RWPE2 (cell line): ENCODE results near the gene DRAP1.

Experiments
- ATAC-seq: fragments of 200-7000 bp; cut with Tn5 transposase; 3 replicates; pipeline ENCODE4 v1.9.1; 2021; ENCODE audit warnings: low read depth
- DNase-seq: peaks from one replicate; pipeline ENCODE4 v3.0.0-alpha.2; 2020; ENCODE audit warnings: low spot score
- H3K27ac ChIP-seq: fragments of 450-650 bp; 2 replicates; pipeline ENCODE4 v1.5.1; 2017; ENCODE audit warnings: mild to moderate bottlenecking; ENCODE audit not compliant: poor library complexity, severe bottlenecking
- H3K27me3 ChIP-seq: fragments of 250-450 bp; sonication (Bioruptor Pico); 2 replicates; pipeline ENCODE4 v1.5.1; 2021; ENCODE audit warnings: mild to moderate bottlenecking, moderate library complexity; ENCODE audit not compliant: insufficient read depth, poor library complexity, severe bottlenecking
- H3K36me3 ChIP-seq: fragments of 250-450 bp; sonication (Bioruptor Pico); 2 replicates; pipeline ENCODE4 v1.5.1; 2020; ENCODE audit warnings: low read depth, mild to moderate bottlenecking, moderate library complexity
- H3K4me1 ChIP-seq: fragments of 250-450 bp; sonication (Bioruptor Pico); 2 replicates; pipeline ENCODE4 v1.5.1; 2021; ENCODE audit warnings: mild to moderate bottlenecking, moderate library complexity; ENCODE audit not compliant: insufficient read depth, poor library complexity, severe bottlenecking
- H3K4me3 ChIP-seq: fragments of 250-450 bp; sonication (Bioruptor Pico); 2 replicates; pipeline ENCODE4 v1.5.1; 2021; ENCODE audit warnings: mild to moderate bottlenecking, moderate library complexity; ENCODE audit not compliant: severe bottlenecking
- H3K9me3 ChIP-seq: fragments of 250-450 bp; sonication (Bioruptor Pico); 2 replicates; pipeline ENCODE4 v1.5.1; 2021; ENCODE audit warnings: mild to moderate bottlenecking, moderate library complexity; ENCODE audit not compliant: severe bottlenecking
- CTCF ChIP-seq: fragments of 450-650 bp; IDR thresholded peaks from one replicate; pipeline ENCODE4 v1.5.1; 2017; ENCODE audit warnings: mild to moderate bottlenecking, moderate library complexity; ENCODE audit not compliant: poor library complexity, severe bottlenecking

Gene DRAP1

DNA sequence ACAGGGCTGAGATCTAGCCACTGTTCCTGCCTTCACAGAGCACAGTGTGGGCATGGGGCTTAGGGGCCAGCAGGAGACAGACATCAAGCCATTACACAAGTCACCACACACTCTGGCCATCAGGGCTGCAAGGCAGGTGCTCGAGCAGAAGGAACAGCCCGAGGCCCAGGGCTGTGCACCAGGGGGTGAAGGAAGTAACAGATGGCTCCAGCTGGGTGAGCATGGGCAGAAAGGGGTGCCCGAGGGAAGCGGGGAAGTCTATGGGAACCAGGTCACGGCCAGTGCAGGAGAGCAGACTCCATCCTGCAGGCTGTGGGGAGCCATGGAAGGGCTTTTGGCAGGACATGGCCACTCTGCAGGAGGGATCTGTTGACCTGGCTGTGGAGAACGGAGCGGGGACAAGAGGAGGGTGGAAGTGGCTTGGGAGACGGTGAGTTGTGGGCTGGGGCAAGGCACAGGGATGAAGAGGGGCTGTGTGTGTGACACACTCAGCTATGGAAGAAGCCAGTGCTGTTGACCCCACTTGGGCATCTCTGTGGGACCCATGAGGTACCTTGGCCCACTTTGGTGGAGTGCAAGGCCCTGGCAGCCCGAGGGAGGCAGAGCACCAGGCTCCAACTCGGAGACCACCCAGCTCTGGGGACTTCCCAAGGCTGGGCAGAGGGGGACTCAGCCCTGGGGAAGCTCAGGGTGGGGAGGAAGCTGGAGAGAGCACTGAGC lies 4.0 kb upstream of the DRAP1 start:
- ATAC-seq (peak; percentile 0; the same call in 1 of the 3 replicates), DNase-seq (no peak)
- no peaks in the 10 kb centered on the region for H3K27me3 ChIP-seq
- no peaks in the 10 kb centered on the region for H3K9me3 ChIP-seq
- no peak overlapping the region for H3K4me3 ChIP-seq
- H3K4me1 ChIP-seq: peaks cover 68% of the 10 kb centered on the region
- TF ChIP-seq CTCF: no peak
- H3K36me3 ChIP-seq: peaks cover 19% of the 10 kb centered on the region; the same call in 1 of the 2 replicates
- peak overlapping the region; percentile 98 for H3K27ac ChIP-seq

DNA sequence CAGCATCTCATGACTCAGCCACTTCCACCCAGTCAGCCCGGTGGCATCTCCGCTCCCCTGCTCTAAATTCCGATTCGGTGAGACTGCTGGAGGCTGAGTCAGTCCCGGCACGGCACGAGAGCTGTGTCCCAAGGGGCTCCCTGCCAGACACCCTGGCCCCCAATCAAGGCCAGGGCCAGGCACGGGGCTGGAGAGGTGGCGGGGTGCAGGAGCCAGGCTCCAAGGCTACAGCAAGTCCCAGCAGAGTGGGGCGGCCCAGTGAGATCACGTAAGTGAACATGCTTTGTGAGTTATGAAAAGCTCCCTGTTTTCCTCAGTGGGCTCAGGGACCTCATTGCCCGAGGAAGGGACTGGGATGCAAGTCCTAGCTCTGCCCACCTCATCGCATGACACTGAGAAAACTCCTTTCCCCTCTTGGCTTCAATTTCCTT lies 3.4 kb upstream of the DRAP1 start:
- peak; percentile 71 for ATAC-seq
- DNase-seq: peak; percentile 95
- peak overlapping the region; percentile 18 for H3K4me3 ChIP-seq
- H3K4me1 ChIP-seq: peaks cover 74% of the 10 kb centered on the region
- peak overlapping the region; percentile 98 for H3K27ac ChIP-seq
- TF ChIP-seq CTCF: no peak
- no peaks in the 10 kb centered on the region for H3K27me3 ChIP-seq
- peaks cover 23% of the 10 kb centered on the region; the same call in 1 of the 2 replicates for H3K36me3 ChIP-seq
- H3K9me3 ChIP-seq: no peaks in the 10 kb centered on the region

GRCh38 chr11:65916391-65916790 lies 2.8 kb upstream of the DRAP1 start:
- DNase-seq: no peak
- peaks cover 72% of the 10 kb centered on the region for H3K4me1 ChIP-seq
- no peak for ATAC-seq
- peaks cover 29% of the 10 kb centered on the region; the same call in 1 of the 2 replicates for H3K36me3 ChIP-seq
- no peak for TF ChIP-seq CTCF
- no peaks in the 10 kb centered on the region for H3K9me3 ChIP-seq
- peak overlapping the region; percentile 18 for H3K4me3 ChIP-seq
- no peaks in the 10 kb centered on the region for H3K27me3 ChIP-seq
- H3K27ac ChIP-seq: peak overlapping the region; percentile 98

DNA sequence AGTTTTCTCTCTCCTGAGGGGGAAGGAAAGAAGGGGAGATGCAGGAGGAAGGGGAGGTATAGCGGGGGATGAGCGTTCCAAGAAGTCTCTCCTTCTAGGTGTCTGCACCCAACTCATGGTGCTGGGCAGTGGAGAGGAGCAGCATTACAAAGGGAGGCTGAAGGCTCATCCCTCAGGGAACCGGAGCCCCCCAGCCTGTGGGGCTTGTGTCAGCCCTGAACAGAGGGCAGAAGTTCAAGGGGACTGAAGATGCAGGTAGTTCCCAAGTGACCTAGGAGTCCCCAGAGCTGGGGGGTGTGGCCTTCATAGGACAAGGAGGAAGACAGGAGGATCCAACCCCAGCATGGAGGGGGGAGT lies 2.2 kb upstream of the DRAP1 start:
- DNase-seq (no peak), ATAC-seq (no peak)
- peak overlapping the region; percentile 98 for H3K27ac ChIP-seq

More for the DNA sequence above, 2.2 kb upstream of the DRAP1 start:
- Histone ChIP-seq H3K4me1 (peaks cover 65% of the 10 kb centered on the region), H3K9me3 (no peaks in the 10 kb centered on the region), H3K4me3 (no peak overlapping the region), H3K27me3 (no peaks in the 10 kb centered on the region), H3K36me3 (peaks cover 35% of the 10 kb centered on the region)
- no peak for TF ChIP-seq CTCF
